Jurkat, Clone E6-1 (cell line): Measurements from ENCODE around the gene SYTL4. TPM values are rescaled to one million over a fixed set of nuclear protein-coding genes. Genes with fewer than 3 reads are reported as not detected.
A peak's percentile ranks its signal among the peaks of the same experiment; 100 is the strongest.
"Not testable (repeated sequence)": the region's sequence is repeated elsewhere in the genome, so short reads cannot be mapped to it uniquely, and the experiment has no call there.

Source experiments
- DNase-seq: peaks from one replicate; pipeline ENCODE4 v3.0.0-alpha.2; 2011; ENCODE audit warnings: low read depth, low spot score
- H3K4me3 ChIP-seq: 2 replicates; pipeline ENCODE4 v1.5.1; 2011; ENCODE audit warnings: mild to moderate bottlenecking, low read length, control low read depth, moderate library complexity
- polyA plus RNA-seq: library from polyadenylated mRNA; unstranded; fragments of >200 nt; gene quantifications from one replicate; pipeline ENCODE4 v1.2.1, GENCODE V29; 2012; ENCODE audit warnings: missing spikeins; ENCODE audit not compliant: insufficient read length, insufficient read depth

SYTL4 gene
- polyA plus RNA-seq, result not detected

GRCh38 chrX:100731441-100732281, at the start of gene SYTL4:
SYTL4 (minus strand) TSS chrX:100732121; CDS start chrX:100702037, 30,084 bp downstream.
- DNase-seq, result no peak
- no peak within 1 kb of the TSS for H3K4me3 ChIP-seq

- DNase-seq, result not testable (repeated sequence)
Observed at GRCh38 chrX:100769439-100769838, 37.5 kb upstream of the SYTL4 start.

GRCh38 chrX:100768679-100769338, 36.9 kb upstream of the SYTL4 start:
- H3K4me3 ChIP-seq, result no peak overlapping the region
- peak; percentile 55 for DNase-seq

More at GRCh38 chrX:100769439-100769838, 37.5 kb upstream of the SYTL4 start:
- not testable (repeated sequence) for H3K4me3 ChIP-seq

- H3K4me3 ChIP-seq, result no peak overlapping the region
- DNase-seq, result no peak
Observed at GRCh38 chrX:100750883-100751282, 19.0 kb upstream of the SYTL4 start.

GRCh38 chrX:100748108-100748507, 16.2 kb upstream of the SYTL4 start:
- DNase-seq, result no peak
- H3K4me3 ChIP-seq, result no peak overlapping the region

GRCh38 chrX:100747703-100748102, 15.8 kb upstream of the SYTL4 start:
- no peak overlapping the region for H3K4me3 ChIP-seq
- DNase-seq, result no peak

- H3K4me3 ChIP-seq, result no peak overlapping the region
- DNase-seq, result no peak
Observed at GRCh38 chrX:100747090-100747489, 15.2 kb upstream of the SYTL4 start.

GRCh38 chrX:100745806-100746537, 14.1 kb upstream of the SYTL4 start:
- DNase-seq, result no peak
- H3K4me3 ChIP-seq, result no peak overlapping the region

GRCh38 chrX:100745205-100745604, 13.3 kb upstream of the SYTL4 start:
- no peak overlapping the region for H3K4me3 ChIP-seq
- DNase-seq, result no peak

- no peak overlapping the region for H3K4me3 ChIP-seq
- no peak for DNase-seq
Observed at GRCh38 chrX:100743009-100743607, 11.2 kb upstream of the SYTL4 start.

GRCh38 chrX:100724006-100724405, 7.9 kb downstream of the SYTL4 start:
- not testable (repeated sequence) for DNase-seq, H3K4me3 ChIP-seq

GRCh38 chrX:100721328-100721727, 10.6 kb downstream of the SYTL4 start:
- no peak overlapping the region for H3K4me3 ChIP-seq
- no peak for DNase-seq

GRCh38 chrX:100720301-100720700, 11.6 kb downstream of the SYTL4 start:
- no peak for DNase-seq
- no peak overlapping the region for H3K4me3 ChIP-seq

- no peak overlapping the region for H3K4me3 ChIP-seq
- no peak for DNase-seq
Observed at GRCh38 chrX:100719139-100719538, 12.8 kb downstream of the SYTL4 start.

GRCh38 chrX:100717363-100717762, 14.6 kb downstream of the SYTL4 start:
- DNase-seq, result no peak
- no peak overlapping the region for H3K4me3 ChIP-seq

GRCh38 chrX:100710816-100711215, 21.1 kb downstream of the SYTL4 start:
- H3K4me3 ChIP-seq, result no peak overlapping the region
- no peak for DNase-seq

GRCh38 chrX:100704581-100705203, 27.2 kb downstream of the SYTL4 start:
- DNase-seq, result no peak
- no peak overlapping the region for H3K4me3 ChIP-seq

GRCh38 chrX:100700809-100701208, 31.1 kb downstream of the SYTL4 start:
- no peak overlapping the region for H3K4me3 ChIP-seq
- DNase-seq, result no peak

- no peak overlapping the region for H3K4me3 ChIP-seq
- DNase-seq, result no peak
Observed at GRCh38 chrX:100698551-100698950, 33.4 kb downstream of the SYTL4 start.
